ENCODE data around the gene ADCY5.

The ADCY5 gene

DNA sequence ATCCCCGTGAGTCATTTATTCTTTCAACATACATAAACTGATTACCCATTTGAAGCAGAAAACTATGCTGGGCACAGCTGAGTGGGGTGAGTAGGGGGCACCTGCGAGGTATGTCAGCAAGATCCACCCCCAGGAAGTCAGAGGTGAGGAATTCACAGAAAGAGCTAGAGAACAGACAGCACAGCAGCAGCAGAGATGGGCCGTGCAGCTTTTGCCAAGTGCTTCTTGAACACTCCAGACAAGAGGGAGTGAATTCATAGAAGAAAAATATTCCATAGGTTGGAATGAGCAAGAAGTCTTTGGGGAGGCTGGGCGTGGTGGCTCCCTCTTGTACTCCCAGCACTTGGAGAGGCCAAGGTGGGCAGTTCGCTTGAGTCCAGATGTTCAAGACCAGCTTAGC, 9.4 kb upstream of the ADCY5 start:
- TF ChIP-seq, protein P1, sequence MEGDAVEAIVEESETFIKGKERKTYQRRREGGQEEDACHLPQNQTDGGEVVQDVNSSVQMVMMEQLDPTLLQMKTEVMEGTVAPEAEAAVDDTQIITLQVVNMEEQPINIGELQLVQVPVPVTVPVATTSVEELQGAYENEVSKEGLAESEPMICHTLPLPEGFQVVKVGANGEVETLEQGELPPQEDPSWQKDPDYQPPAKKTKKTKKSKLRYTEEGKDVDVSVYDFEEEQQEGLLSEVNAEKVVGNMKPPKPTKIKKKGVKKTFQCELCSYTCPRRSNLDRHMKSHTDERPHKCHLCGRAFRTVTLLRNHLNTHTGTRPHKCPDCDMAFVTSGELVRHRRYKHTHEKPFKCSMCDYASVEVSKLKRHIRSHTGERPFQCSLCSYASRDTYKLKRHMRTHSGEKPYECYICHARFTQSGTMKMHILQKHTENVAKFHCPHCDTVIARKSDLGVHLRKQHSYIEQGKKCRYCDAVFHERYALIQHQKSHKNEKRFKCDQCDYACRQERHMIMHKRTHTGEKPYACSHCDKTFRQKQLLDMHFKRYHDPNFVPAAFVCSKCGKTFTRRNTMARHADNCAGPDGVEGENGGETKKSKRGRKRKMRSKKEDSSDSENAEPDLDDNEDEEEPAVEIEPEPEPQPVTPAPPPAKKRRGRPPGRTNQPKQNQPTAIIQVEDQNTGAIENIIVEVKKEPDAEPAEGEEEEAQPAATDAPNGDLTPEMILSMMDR (IDR thresholded peaks at IDR 0.05; ENCODE audit: borderline replicate concordance, insufficient read depth, low read depth, low read length): no peak
- H3K4me3 ChIP-seq (ENCODE audit: low read depth, low read length): no peak overlapping the region

DNA sequence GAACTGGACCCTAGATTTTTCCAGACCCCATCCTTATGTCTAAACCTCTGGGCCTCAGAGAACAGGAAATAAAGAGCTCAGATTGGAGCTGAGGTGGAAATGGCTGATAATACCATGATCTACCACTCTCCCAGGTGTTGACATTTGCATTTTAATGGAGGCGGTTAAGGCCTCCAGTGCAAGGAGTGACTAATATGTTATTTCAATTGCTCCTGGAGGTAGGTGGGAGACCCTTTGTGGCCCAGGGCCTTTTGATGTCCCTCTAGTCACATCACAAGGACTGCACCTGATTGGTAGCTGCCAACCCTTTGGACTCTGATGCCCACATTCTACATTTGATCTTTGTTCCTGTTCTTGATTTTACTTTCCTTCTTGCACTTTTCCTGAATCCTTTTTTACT, 9.0 kb upstream of the ADCY5 start:
- TF ChIP-seq, protein P1 (IDR thresholded peaks at IDR 0.05; ENCODE audit: borderline replicate concordance, insufficient read depth, low read depth, low read length): no peak
- no peak overlapping the region for H3K4me3 ChIP-seq (ENCODE audit: low read depth, low read length)

DNA sequence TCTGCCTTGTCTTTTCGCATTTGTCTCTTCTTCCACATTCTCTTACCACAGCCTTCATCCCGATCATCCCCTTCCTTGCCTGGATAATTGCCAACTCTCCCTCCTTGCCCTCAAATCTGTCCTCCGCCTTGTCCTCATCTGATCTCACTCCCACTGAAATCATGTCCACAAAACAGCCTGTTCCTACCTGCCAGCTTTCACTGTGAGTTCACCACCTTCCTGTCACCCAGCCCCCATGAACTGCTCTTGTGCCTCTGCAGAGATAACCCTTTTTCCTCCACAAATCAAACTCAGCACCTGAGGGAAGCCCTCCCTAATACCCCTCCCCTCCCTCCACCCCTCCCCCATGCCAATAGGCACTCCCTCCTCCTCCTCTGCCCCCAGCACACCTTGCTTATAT, 4.8 kb upstream of the ADCY5 start:
- H3K4me3 ChIP-seq (ENCODE audit: low read depth, low read length): no peak overlapping the region
- TF ChIP-seq, protein P1 (IDR thresholded peaks at IDR 0.05; ENCODE audit: borderline replicate concordance, insufficient read depth, low read depth, low read length): no peak

DNA sequence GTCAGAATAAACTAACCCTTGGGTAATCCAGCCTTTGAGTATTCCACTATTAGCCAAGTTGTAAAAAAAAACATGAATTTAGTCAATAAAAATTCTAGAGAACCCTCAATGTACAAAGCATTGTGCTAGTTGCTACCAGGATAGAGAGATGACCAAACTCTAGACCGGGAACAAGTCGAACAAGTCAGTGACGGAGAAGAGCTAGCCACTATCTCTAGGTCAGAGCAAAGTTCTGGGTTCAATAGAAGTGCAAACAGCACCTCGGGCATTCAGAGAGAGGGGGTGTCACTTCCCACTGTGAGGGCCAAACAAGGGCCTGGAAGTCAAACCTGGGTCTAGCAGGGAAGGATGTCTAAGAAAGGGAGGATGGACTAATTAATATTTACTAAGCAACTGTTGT, 2.3 kb upstream of the ADCY5 start:
- TF ChIP-seq, protein P1 (IDR thresholded peaks at IDR 0.05; ENCODE audit: borderline replicate concordance, insufficient read depth, low read depth, low read length): no peak
- no peak overlapping the region for H3K4me3 ChIP-seq (ENCODE audit: low read depth, low read length)

DNA sequence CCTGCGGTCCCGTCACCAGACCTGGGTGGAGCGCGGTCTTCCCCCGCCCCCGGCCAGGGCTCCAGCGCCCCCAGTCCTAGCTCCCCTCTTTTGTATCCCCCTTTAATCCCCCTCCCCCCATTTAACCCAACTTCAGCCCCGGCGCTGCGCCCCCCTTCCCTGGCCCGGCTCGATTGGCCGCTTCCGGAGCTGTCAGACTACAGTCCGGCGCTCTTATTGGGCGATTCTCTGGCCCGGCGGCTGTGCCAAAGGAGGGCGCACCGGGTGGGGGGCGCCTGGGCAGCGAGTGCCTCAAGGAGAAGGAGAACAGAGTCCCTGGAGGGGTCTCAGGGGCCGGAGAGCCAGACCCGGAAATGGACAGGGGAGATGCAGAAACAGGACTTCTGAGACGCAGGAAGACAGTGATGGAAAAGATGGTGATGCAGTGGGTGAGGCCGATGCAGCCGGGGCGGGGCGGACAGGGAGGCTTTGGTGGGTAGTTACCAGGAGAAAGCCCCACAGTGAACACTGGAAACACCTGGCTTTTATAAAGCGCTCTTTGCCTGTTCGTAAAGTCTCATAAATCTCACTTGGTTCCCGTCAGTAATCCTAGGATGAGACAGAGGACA, 1.2 kb upstream of the ADCY5 start:
- TF ChIP-seq, protein P1 (IDR thresholded peaks at IDR 0.05; ENCODE audit: borderline replicate concordance, insufficient read depth, low read depth, low read length): no peak
- peak overlapping the region; percentile 5 for H3K4me3 ChIP-seq (ENCODE audit: low read depth, low read length)

DNA sequence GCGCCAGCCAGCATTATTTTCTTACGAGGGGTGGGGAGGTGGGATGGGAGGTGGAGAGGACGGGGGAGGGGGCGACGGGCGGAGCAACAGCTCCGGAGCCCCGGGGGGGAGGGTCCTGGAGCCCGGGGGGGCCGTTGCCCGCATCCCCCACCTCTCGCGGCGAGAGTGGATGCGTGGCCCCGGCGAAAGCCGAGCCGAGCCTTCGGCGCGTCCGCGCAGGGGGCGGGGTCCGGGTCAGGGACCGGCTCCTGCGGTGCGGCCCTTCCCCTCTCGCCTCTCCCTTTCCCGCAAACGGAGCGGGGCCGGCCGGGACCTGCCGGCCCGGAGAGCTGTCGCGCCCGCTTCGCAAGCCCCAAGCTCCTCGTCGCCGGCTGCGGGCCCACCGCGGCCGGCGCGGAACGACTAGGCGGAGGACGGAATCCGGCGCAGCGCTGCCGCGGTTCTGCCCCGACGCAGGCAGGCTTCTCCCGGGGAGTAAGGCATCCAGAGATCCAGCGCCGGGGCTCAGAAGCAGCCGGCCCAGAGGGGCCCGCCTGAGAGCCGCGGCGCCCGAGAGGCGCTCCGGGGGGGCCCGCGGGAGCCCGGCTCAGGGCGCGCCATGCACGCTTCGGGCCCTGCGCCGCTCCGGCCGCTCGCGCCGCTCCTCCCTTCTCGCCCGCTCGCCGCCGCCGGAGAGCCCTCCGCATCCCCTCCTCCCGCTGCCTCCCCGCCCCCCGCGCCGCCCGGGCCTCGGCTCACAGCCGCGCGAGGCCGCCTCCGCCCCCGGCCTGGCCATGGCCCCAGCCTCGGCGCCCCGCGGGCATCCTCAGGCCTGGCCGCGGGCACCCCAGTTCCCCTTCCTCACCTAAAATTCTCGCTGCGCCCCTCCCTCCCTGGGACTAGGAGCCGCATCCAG, 459 bp upstream of the ADCY5 start:
- H3K4me3 ChIP-seq (ENCODE audit: low read depth, low read length): peak overlapping the region; percentile 26
- TF ChIP-seq, protein P1 (IDR thresholded peaks at IDR 0.05; ENCODE audit: borderline replicate concordance, insufficient read depth, low read depth, low read length): no peak
